Fibroblast of lung (primary cell): ENCODE data around the gene HTD2.

Source experiments
- CTCF ChIP-seq, 2 donors: IDR thresholded peaks in 1 of 2; conservative IDR thresholded peaks in 1 of 2; 1 replicate in 1 of 2; 2 replicates in 1 of 2; pipeline ENCODE4 v1.5.1; 2011 to 2012; ENCODE audit warnings: low read length in 2 of 2, control low read depth in 1 of 2, inconsistent platforms in 1 of 2, low read depth in 1 of 2, mild to moderate bottlenecking in 1 of 2
- EZH2 ChIP-seq: IDR thresholded peaks from 2 replicates; pipeline ENCODE4 v1.5.1; 2012; ENCODE audit warnings: low read length, control low read depth, mild to moderate bottlenecking; ENCODE audit errors: missing control alignments

- TF ChIP-seq CTCF (conservative IDR thresholded peaks at IDR 0.05 in 1 of 2, IDR thresholded peaks at IDR 0.05 in 1 of 2; ENCODE audit: low read depth in 1 of 2, low read length in 2 of 2), result no peak
- TF ChIP-seq EZH2, result no peak
Measured at GRCh38 chr3:58329150-58329921, 23.0 kb downstream of the HTD2 start.
